Endothelial cell of umbilical vein (primary cell): Measurements from ENCODE around the gene PPM1H. TPM values are rescaled to one million over a fixed set of nuclear protein-coding genes. Genes with fewer than 3 reads are reported as not detected.

Experiments used
- BruUV-seq: library from RNA; stranded (reverse); fragments of 400-500 nt; replicated peaks from 2 replicates; lab custom pipeline; 2021; lab: Mats Ljungman, UMichigan
- CTCF ChIA-PET: fragments of 300-600, 350-600 bp; sonication (Branson Sonifier 250); formaldehyde crosslinking; loops from one replicate; lab custom pipeline; 2021; ENCODE audit warnings: antibody characterized with exemption, inconsistent platforms; lab: Charles Lee
- POLR2A ChIA-PET: fragments of 300-600, 350-600 bp; sonication (Branson Sonifier 250); formaldehyde crosslinking; loops from one replicate; lab custom pipeline; 2021; ENCODE audit warnings: antibody characterized with exemption, inconsistent platforms; lab: Charles Lee
- DNase-seq: peaks from one replicate; pipeline ENCODE4 v3.0.0-alpha.2; 2011; ENCODE audit warnings: low read depth, low spot score
- FAIRE-seq: peaks from 2 replicates; lab custom pipeline; 2011; peaks lifted over from hg19 to GRCh38; lab: Jason Lieb, UNC
- H2AFZ ChIP-seq: 2 replicates; pipeline ENCODE4 v1.6.0; 2012; ENCODE audit warnings: low read depth, low read length, control low read depth, inconsistent platforms
- H3K27ac ChIP-seq: 2 replicates; pipeline ENCODE4 v1.5.1; 2011; ENCODE audit warnings: low read depth, mild to moderate bottlenecking, control low read depth, low read length, moderate library complexity; ENCODE audit not compliant: insufficient read depth
- H3K27me3 ChIP-seq, 2 experiments: 2 replicates each; pipeline versions ENCODE4 v1.6.0 to v1.6.1; 2011; ENCODE audit warnings: low read length in 2 of 2, mixed read lengths in 1 of 2; ENCODE audit not compliant: control insufficient read depth in 2 of 2, insufficient read depth in 2 of 2
- H3K36me3 ChIP-seq, 2 experiments: 2 replicates in 1 of 2; 3 replicates in 1 of 2; pipeline ENCODE4 v1.5.1; 2011; ENCODE audit warnings: low read length in 2 of 2, mild to moderate bottlenecking in 1 of 2, moderate library complexity in 1 of 2; ENCODE audit not compliant: control insufficient read depth in 2 of 2, insufficient read depth in 2 of 2; ENCODE audit errors: extremely low read depth in 1 of 2
- H3K4me1 ChIP-seq: 3 replicates; pipeline ENCODE4 v1.5.1; 2011; ENCODE audit warnings: mild to moderate bottlenecking, low read length; ENCODE audit not compliant: control insufficient read depth, insufficient read depth; ENCODE audit errors: extremely low read depth
- H3K4me2 ChIP-seq: 2 replicates; pipeline ENCODE4 v1.6.1; 2011; ENCODE audit warnings: low read length, control low read depth, mixed read lengths; ENCODE audit not compliant: insufficient read depth
- H3K4me3 ChIP-seq, 3 experiments: fragments of 200-600 bp in 1 of 3; sonication (generic), shearing (Covaris generic) in 1 of 3; replicated peaks in 1 of 3; 2 replicates each; pipeline ENCODE4 v1.5.1; 2011 to 2016; ENCODE audit warnings: control low read depth in 3 of 3, low read length in 3 of 3, mild to moderate bottlenecking in 2 of 3, inconsistent platforms in 1 of 3, low read depth in 1 of 3, moderate library complexity in 1 of 3; ENCODE audit not compliant: insufficient read depth in 1 of 3
- H3K79me2 ChIP-seq: 2 replicates; pipeline ENCODE4 v1.6.0; 2012; ENCODE audit warnings: low read length, inconsistent platforms; ENCODE audit not compliant: control insufficient read depth, insufficient read depth
- H3K9ac ChIP-seq: replicated peaks from 2 replicates; pipeline ENCODE3; 2011; ENCODE audit warnings: low read length, control low read depth; ENCODE audit not compliant: insufficient read depth; ENCODE audit errors: extremely low read depth
- H3K9me1 ChIP-seq: replicated peaks from 3 replicates; pipeline ENCODE4 v1.6.0; 2011; ENCODE audit warnings: mild to moderate bottlenecking, low read length; ENCODE audit not compliant: control insufficient read depth, insufficient read depth; ENCODE audit errors: extremely low read depth
- H3K9me3 ChIP-seq: replicated peaks from 2 replicates; pipeline ENCODE4 v1.5.1; 2012; ENCODE audit warnings: low read length, inconsistent platforms; ENCODE audit not compliant: control insufficient read depth, insufficient read depth
- H4K20me1 ChIP-seq: replicated peaks from 2 replicates; pipeline ENCODE3; 2011; ENCODE audit warnings: mild to moderate bottlenecking, low read length; ENCODE audit not compliant: control insufficient read depth, insufficient read depth; ENCODE audit errors: extremely low read depth
- CTCF ChIP-seq, 2 donors: IDR thresholded peaks; 1 replicate in 1 of 2; 2 replicates in 1 of 2; pipeline ENCODE4 v1.5.1; 2011; ENCODE audit warnings: low read length in 2 of 2, mild to moderate bottlenecking in 2 of 2, moderate library complexity in 2 of 2, control low read depth in 1 of 2, inconsistent platforms in 1 of 2, low read depth in 1 of 2; ENCODE audit not compliant: insufficient read depth in 1 of 2; ENCODE audit errors: extremely low read depth in 1 of 2
- EZH2 ChIP-seq: IDR thresholded peaks from 2 replicates; pipeline ENCODE4 v1.6.1; 2012; ENCODE audit warnings: borderline replicate concordance, low read depth, mild to moderate bottlenecking, moderate library complexity, low read length, inconsistent platforms; ENCODE audit not compliant: severe bottlenecking
- FOS ChIP-seq: IDR thresholded peaks from 2 replicates; pipeline ENCODE4 v1.6.1; 2011; ENCODE audit warnings: mild to moderate bottlenecking, low read length, moderate library complexity, borderline replicate concordance; ENCODE audit not compliant: insufficient read depth
- GATA2 ChIP-seq: IDR thresholded peaks from 2 replicates; pipeline ENCODE4 v1.7.0; 2011; ENCODE audit warnings: low read depth, mild to moderate bottlenecking, moderate library complexity, mixed read lengths, low read length; ENCODE audit not compliant: insufficient read length, insufficient read depth
- JUN ChIP-seq: IDR thresholded peaks from 2 replicates; pipeline ENCODE4 v1.6.1; 2011; ENCODE audit warnings: borderline replicate concordance, low read depth; ENCODE audit not compliant: insufficient read length, insufficient read depth
- MAX ChIP-seq: IDR thresholded peaks from 2 replicates; pipeline ENCODE4 v1.6.1; 2011; ENCODE audit not compliant: insufficient read depth, insufficient read length
- POLR2A ChIP-seq: IDR thresholded peaks from 2 replicates; pipeline ENCODE4 v1.6.1; 2012; ENCODE audit warnings: low read depth, mild to moderate bottlenecking, control low read depth, low read length
- POLR2AphosphoS5 ChIP-seq: IDR thresholded peaks from 2 replicates; pipeline ENCODE4 v1.6.1; 2012; ENCODE audit warnings: low read depth, mild to moderate bottlenecking, control low read depth, low read length, moderate library complexity; ENCODE audit not compliant: insufficient read depth
- dilution Hi-C: fragments of 300-500 bp; cut with MboI; formaldehyde crosslinking; loops from one replicate; pipeline ENCODE4 v1.15.0; 2019; ENCODE audit warnings: low sequenced_read_pairs; ENCODE audit not compliant: extremely low pct_ligation_motif_present
- intact Hi-C: fragments of 100-400 bp; cut with micrococcal nuclease; formaldehyde crosslinking; loops from one replicate; pipeline ENCODE4 v1.10.0; 2022
- polyA plus RNA-seq, 4 experiments: library from polyadenylated mRNA; depleted of rRNA in 3 of 4; stranded (reverse) in 3 of 4; unstranded in 1 of 4; fragments of >200 nt; gene quantifications; 2 replicates each; pipeline versions ENCODE4 v1.2.1 to v1.2.3, GENCODE V29; 2011 to 2012; ENCODE audit warnings: missing spikeins in 1 of 4
- total RNA-seq: library from RNA; stranded (reverse); gene quantifications from 2 replicates; pipeline ENCODE4 v1.2.3, GENCODE V29; 2021

The PPM1H gene
- total and polyA plus RNA-seq, 2 donors (not counting 3 experiments of a cell fraction or from before 2014, with no cell fraction given): 1.0 to 7.2 TPM

GRCh38 chr12:62976110-62976662, 41.2 kb upstream of the PPM1H start:
- H3K36me3 ChIP-seq: no peaks in the 10 kb centered on the region
- CTCF ChIA-PET: no interaction called here
- H3K9me3 ChIP-seq: no peaks in the 10 kb centered on the region
- H3K9me1 ChIP-seq: no peaks in the 10 kb centered on the region
- dilution Hi-C loops: no loop called here
- no peak overlapping the region for H3K27ac ChIP-seq
- TF ChIP-seq JUN: no peak
- no peak for TF ChIP-seq MAX
- no peak for TF ChIP-seq POLR2AphosphoS5
- TF ChIP-seq EZH2: no peak
- POLR2A ChIA-PET: no interaction called here
- H3K79me2 ChIP-seq: no peaks in the 10 kb centered on the region
- no peak for DNase-seq
- H3K9ac ChIP-seq: no peak overlapping the region
- no peak overlapping the region for H3K4me3 ChIP-seq
- H3K4me1 ChIP-seq: no peaks in the 10 kb centered on the region
- no TSS peak for BruUV-seq
- peaks cover 0 to 3% of the 10 kb centered on the region in 2 experiments for H3K27me3 ChIP-seq
- H3K4me2 ChIP-seq: no peak overlapping the region
- H2AFZ ChIP-seq: no peak overlapping the region
- intact Hi-C loops: no loop called here
- no peak for FAIRE-seq
- H4K20me1 ChIP-seq: no peaks in the 10 kb centered on the region

- no peaks in the 10 kb centered on the region for H3K79me2 ChIP-seq
- H3K9me3 ChIP-seq: no peaks in the 10 kb centered on the region
- no peak overlapping the region for H3K9ac ChIP-seq
- no peak for DNase-seq
- no peaks in the 10 kb centered on the region for H3K4me1 ChIP-seq
- CTCF ChIA-PET: interaction anchor here (0.9 to 1.9 kb wide), 4 partner anchors 11 to 154 kb away, joined by 3 to 5 read pairs (median 4); no protein-coding TSS in a partner anchor
- H4K20me1 ChIP-seq: no peaks in the 10 kb centered on the region
- H3K4me3 ChIP-seq: no peak overlapping the region
- H3K27ac ChIP-seq: no peak overlapping the region
- BruUV-seq: no TSS peak
- H3K27me3 ChIP-seq: peaks cover 0 to 3% of the 10 kb centered on the region in 2 experiments
- POLR2A ChIA-PET: no interaction called here
- H3K9me1 ChIP-seq: no peaks in the 10 kb centered on the region
- FAIRE-seq: no peak
- no peak overlapping the region for H3K4me2 ChIP-seq
- dilution Hi-C loops: no loop called here
- intact Hi-C loops: no loop called here
- H2AFZ ChIP-seq: no peak overlapping the region
- H3K36me3 ChIP-seq: no peaks in the 10 kb centered on the region
- no peak for TF ChIP-seq FOS
- no peak for TF ChIP-seq CTCF (IDR thresholded peaks at IDR 0.05; ENCODE audit: extremely low read depth in 1 of 2, insufficient read depth in 1 of 2, low read depth in 1 of 2, low read length in 2 of 2)
- no peak for TF ChIP-seq GATA2
- TF ChIP-seq POLR2A: no peak
Measured at GRCh38 chr12:62971769-62972525, 37.0 kb upstream of the PPM1H start.
